ENCODE results near the gene ABCF2. TPM values are rescaled to one million over a fixed set of nuclear protein-coding genes. Genes with fewer than 3 reads are reported as not detected.

ABCF2 gene
- total RNA-seq, 1 experiment from 2014 or later = 63.7 TPM

GRCh38 chr7:151248346-151249033 is 21.5 kb upstream of the ABCF2 start, which contains the start of gene SMARCD3:
TSS of gene SMARCD3 (minus strand) at chr7:151248694. CDS start at chr7:151248562, 132 bp downstream.
- Histone ChIP-seq H3K27ac (ENCODE audit: low read depth, low read length) (peak within 1 kb of the TSS; percentile 79), H2AFZ (ENCODE audit: low read depth, low read length, poor library complexity, severe bottlenecking) (peak within 1 kb of the TSS; percentile 23), H4K20me1 (ENCODE audit: insufficient read depth) (no peaks in the 10 kb centered on the region), H3K4me1 (ENCODE audit: control insufficient read depth in 1 of 2, insufficient read depth in 2 of 2, low read length in 2 of 2) (peaks cover 40 to 70% of the 10 kb centered on the region in 2 experiments), H3K4me2 (ENCODE audit: low read length) (peak within 1 kb of the TSS; percentile 87), H3K9ac (ENCODE audit: low read length) (peak within 1 kb of the TSS; percentile 69), H3K79me2 (ENCODE audit: insufficient read depth, low read length) (no peaks in the 10 kb centered on the region), H3K9me3 (ENCODE audit: control insufficient read depth in 1 of 2, insufficient read depth in 1 of 2, low read depth in 1 of 2, low read length in 2 of 2) (no peaks in the 10 kb centered on the region), H3K27me3 (ENCODE audit: insufficient read depth, low read length) (no peaks in the 10 kb centered on the region), H3K9me2 (ENCODE audit: insufficient read depth) (no peaks in the 10 kb centered on the region), H3K4me3 (replicated peaks in 1 of 2; ENCODE audit: low read depth in 1 of 2, low read length in 2 of 2) (peak within 1 kb of the TSS; percentile 58 to 70), H3K36me3 (ENCODE audit: control insufficient read depth in 1 of 2, insufficient read depth in 2 of 2, low read length in 2 of 2) (no peaks in the 10 kb centered on the region)
- RAD21 ChIA-PET (ENCODE audit: low non-redundant PET in 1 of 2, low total read pairs in 2 of 2, uncharacterized antibody in 2 of 2, unreplicated experiment in 2 of 2) = no interaction called here
- TF ChIP-seq, protein P1, sequence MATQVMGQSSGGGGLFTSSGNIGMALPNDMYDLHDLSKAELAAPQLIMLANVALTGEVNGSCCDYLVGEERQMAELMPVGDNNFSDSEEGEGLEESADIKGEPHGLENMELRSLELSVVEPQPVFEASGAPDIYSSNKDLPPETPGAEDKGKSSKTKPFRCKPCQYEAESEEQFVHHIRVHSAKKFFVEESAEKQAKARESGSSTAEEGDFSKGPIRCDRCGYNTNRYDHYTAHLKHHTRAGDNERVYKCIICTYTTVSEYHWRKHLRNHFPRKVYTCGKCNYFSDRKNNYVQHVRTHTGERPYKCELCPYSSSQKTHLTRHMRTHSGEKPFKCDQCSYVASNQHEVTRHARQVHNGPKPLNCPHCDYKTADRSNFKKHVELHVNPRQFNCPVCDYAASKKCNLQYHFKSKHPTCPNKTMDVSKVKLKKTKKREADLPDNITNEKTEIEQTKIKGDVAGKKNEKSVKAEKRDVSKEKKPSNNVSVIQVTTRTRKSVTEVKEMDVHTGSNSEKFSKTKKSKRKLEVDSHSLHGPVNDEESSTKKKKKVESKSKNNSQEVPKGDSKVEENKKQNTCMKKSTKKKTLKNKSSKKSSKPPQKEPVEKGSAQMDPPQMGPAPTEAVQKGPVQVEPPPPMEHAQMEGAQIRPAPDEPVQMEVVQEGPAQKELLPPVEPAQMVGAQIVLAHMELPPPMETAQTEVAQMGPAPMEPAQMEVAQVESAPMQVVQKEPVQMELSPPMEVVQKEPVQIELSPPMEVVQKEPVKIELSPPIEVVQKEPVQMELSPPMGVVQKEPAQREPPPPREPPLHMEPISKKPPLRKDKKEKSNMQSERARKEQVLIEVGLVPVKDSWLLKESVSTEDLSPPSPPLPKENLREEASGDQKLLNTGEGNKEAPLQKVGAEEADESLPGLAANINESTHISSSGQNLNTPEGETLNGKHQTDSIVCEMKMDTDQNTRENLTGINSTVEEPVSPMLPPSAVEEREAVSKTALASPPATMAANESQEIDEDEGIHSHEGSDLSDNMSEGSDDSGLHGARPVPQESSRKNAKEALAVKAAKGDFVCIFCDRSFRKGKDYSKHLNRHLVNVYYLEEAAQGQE (IDR thresholded peaks at IDR 0.05; ENCODE audit: low read depth) = no peak
- TF ChIP-seq YY1 (IDR thresholded peaks at IDR 0.05; ENCODE audit: extremely low read depth, insufficient replicate concordance, low read depth, low read length) (peak; percentile 7), MAX (IDR thresholded peaks at IDR 0.05) (no peak), SP1 (IDR thresholded peaks at IDR 0.05; ENCODE audit: low read depth) (no peak), RAD21 (IDR thresholded peaks at IDR 0.05; ENCODE audit: low read depth) (no peak), FOSL1 (IDR thresholded peaks at IDR 0.05; ENCODE audit: low read depth) (no peak)
- intact Hi-C loops (cut with micrococcal nuclease) = loop anchor here (10.0 kb wide), 1 partner anchor 124 kb away; no protein-coding TSS in a partner anchor
- DNase-seq (ENCODE audit: low read depth, low spot score) (no peak), ATAC-seq (peak; percentile 13)
- CTCF ChIA-PET = no interaction called here
- POLR2A ChIA-PET = no interaction called here
- BruUV-seq (replicated peaks) = no TSS peak
